GM10266 (cell line): ENCODE results near the gene NFATC3.

Source experiments
- DNase-seq: peaks from one replicate; pipeline ENCODE4 v3.0.0; 2012; ENCODE audit errors: extremely low spot score
- TF ChIP-seq, protein P1 (sequence below): IDR thresholded peaks from 2 replicates; pipeline ENCODE4 v1.5.1; 2012; ENCODE audit warnings: mild to moderate bottlenecking, low read depth; ENCODE audit not compliant: control insufficient read depth, insufficient read depth; ENCODE audit errors: missing control alignments

Gene NFATC3

GRCh38 chr16:68229431-68230175, 144.4 kb downstream of the NFATC3 start:
- TF ChIP-seq, protein P1, sequence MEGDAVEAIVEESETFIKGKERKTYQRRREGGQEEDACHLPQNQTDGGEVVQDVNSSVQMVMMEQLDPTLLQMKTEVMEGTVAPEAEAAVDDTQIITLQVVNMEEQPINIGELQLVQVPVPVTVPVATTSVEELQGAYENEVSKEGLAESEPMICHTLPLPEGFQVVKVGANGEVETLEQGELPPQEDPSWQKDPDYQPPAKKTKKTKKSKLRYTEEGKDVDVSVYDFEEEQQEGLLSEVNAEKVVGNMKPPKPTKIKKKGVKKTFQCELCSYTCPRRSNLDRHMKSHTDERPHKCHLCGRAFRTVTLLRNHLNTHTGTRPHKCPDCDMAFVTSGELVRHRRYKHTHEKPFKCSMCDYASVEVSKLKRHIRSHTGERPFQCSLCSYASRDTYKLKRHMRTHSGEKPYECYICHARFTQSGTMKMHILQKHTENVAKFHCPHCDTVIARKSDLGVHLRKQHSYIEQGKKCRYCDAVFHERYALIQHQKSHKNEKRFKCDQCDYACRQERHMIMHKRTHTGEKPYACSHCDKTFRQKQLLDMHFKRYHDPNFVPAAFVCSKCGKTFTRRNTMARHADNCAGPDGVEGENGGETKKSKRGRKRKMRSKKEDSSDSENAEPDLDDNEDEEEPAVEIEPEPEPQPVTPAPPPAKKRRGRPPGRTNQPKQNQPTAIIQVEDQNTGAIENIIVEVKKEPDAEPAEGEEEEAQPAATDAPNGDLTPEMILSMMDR = peak; percentile 78
- peak; percentile 66 for DNase-seq

DNA sequence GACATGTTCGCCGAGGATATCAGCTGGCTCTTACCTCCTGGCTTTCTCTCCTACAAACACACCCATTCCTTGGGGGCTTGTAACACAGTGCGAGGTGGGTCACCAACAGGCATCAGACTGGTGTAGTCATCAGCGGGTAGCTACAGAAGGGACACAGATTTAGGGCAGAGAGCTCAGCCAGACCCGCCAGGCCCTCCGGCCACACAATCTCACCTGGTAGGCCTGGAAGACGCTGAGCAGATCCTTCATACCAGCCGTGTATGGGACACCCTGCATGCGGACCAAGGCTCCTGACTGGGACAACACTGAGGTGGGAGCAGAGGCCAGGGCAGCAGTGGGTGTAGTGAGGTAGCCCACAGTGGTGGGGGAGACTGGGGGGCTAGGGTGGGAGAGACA, 145.0 kb downstream of the NFATC3 start:
- no peak for DNase-seq
- TF ChIP-seq, protein P1 = no peak

DNA sequence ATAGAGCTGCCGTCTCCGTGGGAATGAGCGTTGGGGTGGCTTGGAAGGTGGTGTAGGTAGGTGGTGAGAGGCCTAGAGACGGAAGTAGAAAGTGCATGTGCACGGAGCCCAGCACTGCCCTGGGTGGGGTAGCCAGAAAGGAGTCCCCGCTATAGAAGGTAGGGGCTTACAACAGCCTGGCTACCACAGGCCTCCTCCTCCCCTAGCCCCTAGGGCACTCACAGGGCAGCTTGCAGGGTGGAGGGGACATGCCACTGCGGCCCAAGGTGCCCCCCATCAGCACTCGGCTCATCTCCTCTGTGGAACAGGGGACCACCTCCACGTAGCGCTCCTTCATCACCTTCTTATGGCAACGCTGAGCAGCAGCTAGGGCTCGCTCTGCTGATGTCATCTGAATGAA, 145.8 kb downstream of the NFATC3 start:
- TF ChIP-seq, protein P1 = no peak
- no peak for DNase-seq

- TF ChIP-seq, protein P1 = no peak
- DNase-seq = no peak
These were observed 146.4 kb downstream of the NFATC3 start for GRCh38 chr16:68231384-68232136.

DNA sequence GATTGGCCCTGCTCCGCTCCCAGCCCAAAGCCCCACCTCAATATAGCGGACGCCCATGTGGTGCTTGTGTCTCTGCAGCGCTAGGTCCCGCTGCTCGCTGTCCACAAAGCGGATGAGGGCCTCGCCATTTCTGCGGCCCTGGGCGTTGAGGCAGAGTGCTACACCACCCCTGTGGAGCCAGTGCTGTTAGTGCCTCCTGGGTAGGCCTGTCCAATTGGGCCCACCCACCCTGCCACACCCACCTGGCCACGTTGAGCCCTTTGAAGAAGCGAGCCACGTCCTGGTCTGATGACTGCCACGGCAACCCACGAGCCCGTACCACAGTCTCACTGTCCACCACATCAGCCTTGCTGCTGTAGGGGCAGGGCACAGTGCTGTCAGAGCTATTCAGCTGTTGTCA, 147.2 kb downstream of the NFATC3 start:
- TF ChIP-seq, protein P1 = no peak
- DNase-seq = no peak

DNA sequence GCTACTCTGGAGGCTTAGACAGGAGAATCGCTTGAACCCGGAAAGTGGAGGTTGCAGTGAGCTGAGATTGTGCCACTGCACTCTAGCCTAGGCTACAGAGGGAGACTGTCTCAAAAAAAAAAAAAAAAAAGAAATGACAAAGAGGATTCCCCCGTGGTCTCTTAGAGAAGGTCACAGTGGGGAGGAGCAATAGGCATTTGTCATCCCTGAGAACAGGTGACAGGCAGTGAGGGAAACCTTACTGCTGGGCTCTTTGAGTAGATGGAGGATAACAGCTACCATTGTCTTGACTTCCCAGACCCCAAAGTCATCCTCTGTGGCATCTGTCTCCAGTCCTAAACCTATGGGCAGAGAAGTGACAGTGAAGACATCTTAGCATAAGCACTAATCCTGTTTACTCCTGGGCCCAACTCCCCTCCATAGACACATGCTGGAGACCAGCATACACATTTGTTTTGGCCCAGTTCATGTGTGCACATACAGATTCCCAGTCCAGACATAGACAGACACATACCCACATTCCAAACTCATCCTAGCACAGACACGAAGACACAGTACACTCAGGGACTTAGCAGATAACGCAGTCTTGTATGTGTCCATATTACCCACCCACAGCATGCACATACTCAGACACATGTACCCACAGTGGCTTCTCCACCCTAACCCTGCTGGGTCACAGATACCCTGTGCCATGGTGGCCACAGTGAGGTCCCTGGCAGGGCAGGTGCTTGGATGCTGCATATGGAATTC, 148.1 kb downstream of the NFATC3 start:
- TF ChIP-seq, protein P1 = no peak
- no peak for DNase-seq
